Type B pancreatic cell (in vitro differentiated cells): ENCODE results near the gene MORC1. TPM values are rescaled to one million over a fixed set of nuclear protein-coding genes. Genes with fewer than 3 reads are reported as not detected.

Experiments
- DNase-seq: peaks from one replicate; pipeline ENCODE4 v3.0.0; 2021; ENCODE audit warnings: mixed read lengths; ENCODE audit not compliant: unreplicated experiment; ENCODE audit errors: extremely low spot score
- H3K27ac Mint-ChIP-seq: 2 replicates; pipeline ENCODE4 v1.8.0; 2021; ENCODE audit warnings: mild to moderate bottlenecking, mixed read lengths
- H3K27me3 Mint-ChIP-seq: 2 replicates; pipeline ENCODE4 v1.8.0; 2021; ENCODE audit warnings: mixed read lengths
- H3K36me3 Mint-ChIP-seq: 2 replicates; pipeline ENCODE4 v1.8.0; 2021; ENCODE audit warnings: mixed read lengths
- H3K4me1 Mint-ChIP-seq: one replicate; pipeline ENCODE4 v1.8.0; 2021; ENCODE audit warnings: mixed read lengths; ENCODE audit not compliant: unreplicated experiment
- H3K4me3 Mint-ChIP-seq: 2 replicates; pipeline ENCODE4 v1.8.0; 2021; ENCODE audit warnings: mild to moderate bottlenecking, mixed read lengths
- H3K9me3 Mint-ChIP-seq: 2 replicates; pipeline ENCODE4 v1.8.0; 2021; ENCODE audit warnings: mixed read lengths
- total RNA-seq: library from RNA; stranded (reverse); gene quantifications from 2 replicates; pipeline ENCODE4 v1.2.1, GENCODE V29; 2021; ENCODE audit warnings: low replicate concordance
- TF ChIP-seq, protein P1 (sequence below): fragments of 200-600 bp; sonication (generic); conservative IDR thresholded peaks from 2 replicates; pipeline ENCODE4 v1.5.0; 2021; ENCODE audit warnings: antibody characterized with exemption, mild to moderate bottlenecking

The MORC1 gene
- total RNA-seq, 1 donor from 2014 or later = not detected

GRCh38 chr3:109026821-109027220 is 91.1 kb downstream of the MORC1 start:
- H3K4me3 Mint-ChIP-seq = no peak overlapping the region
- no peak overlapping the region for H3K27ac Mint-ChIP-seq
- no peak for DNase-seq
- H3K36me3 Mint-ChIP-seq = no peaks in the 10 kb centered on the region
- H3K4me1 Mint-ChIP-seq = no peaks in the 10 kb centered on the region
- TF ChIP-seq, protein P1, sequence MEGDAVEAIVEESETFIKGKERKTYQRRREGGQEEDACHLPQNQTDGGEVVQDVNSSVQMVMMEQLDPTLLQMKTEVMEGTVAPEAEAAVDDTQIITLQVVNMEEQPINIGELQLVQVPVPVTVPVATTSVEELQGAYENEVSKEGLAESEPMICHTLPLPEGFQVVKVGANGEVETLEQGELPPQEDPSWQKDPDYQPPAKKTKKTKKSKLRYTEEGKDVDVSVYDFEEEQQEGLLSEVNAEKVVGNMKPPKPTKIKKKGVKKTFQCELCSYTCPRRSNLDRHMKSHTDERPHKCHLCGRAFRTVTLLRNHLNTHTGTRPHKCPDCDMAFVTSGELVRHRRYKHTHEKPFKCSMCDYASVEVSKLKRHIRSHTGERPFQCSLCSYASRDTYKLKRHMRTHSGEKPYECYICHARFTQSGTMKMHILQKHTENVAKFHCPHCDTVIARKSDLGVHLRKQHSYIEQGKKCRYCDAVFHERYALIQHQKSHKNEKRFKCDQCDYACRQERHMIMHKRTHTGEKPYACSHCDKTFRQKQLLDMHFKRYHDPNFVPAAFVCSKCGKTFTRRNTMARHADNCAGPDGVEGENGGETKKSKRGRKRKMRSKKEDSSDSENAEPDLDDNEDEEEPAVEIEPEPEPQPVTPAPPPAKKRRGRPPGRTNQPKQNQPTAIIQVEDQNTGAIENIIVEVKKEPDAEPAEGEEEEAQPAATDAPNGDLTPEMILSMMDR = no peak
- no peaks in the 10 kb centered on the region for H3K9me3 Mint-ChIP-seq
- peaks cover 3% of the 10 kb centered on the region for H3K27me3 Mint-ChIP-seq

GRCh38 chr3:109025896-109026295 is 92.0 kb downstream of the MORC1 start:
- TF ChIP-seq, protein P1 = no peak
- no peak overlapping the region for H3K4me3 Mint-ChIP-seq
- no peak for DNase-seq
- peaks cover 3% of the 10 kb centered on the region for H3K27me3 Mint-ChIP-seq
- H3K36me3 Mint-ChIP-seq = no peaks in the 10 kb centered on the region
- H3K27ac Mint-ChIP-seq = no peak overlapping the region
- no peaks in the 10 kb centered on the region for H3K4me1 Mint-ChIP-seq
- H3K9me3 Mint-ChIP-seq = no peaks in the 10 kb centered on the region

DNA sequence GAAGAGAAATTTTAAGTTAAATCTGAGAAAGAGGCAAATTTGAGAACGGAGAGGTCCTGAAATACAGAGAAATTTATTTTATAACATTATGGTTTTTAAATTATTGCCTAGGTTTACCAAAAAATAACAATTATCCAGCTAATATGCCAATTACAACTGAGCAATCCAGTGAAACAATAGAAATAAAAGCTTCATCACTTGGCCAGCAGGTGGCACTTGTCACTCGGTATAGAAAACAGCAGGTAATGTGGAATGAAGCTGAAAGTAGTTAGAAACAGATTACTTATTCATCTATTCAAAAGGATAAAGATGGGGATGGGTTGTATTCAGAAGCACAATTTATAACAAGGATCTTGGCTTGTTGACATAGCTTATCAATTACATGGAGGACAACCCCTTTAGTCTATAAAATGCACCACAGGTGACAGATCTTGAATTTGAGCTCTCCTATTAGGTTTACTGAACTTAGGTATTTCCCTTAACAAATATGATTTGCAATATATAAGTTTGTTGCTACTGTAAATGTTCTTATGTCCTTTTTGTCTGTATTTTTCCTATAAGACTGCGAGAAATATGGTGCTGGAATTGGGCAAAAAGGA is 94.2 kb downstream of the MORC1 start:
- Mint-ChIP-seq H3K27me3 (peaks cover 2% of the 10 kb centered on the region), H3K4me1 (no peaks in the 10 kb centered on the region), H3K36me3 (no peaks in the 10 kb centered on the region), H3K9me3 (no peaks in the 10 kb centered on the region), H3K27ac (no peak overlapping the region), H3K4me3 (no peak overlapping the region)
- DNase-seq = no peak
- TF ChIP-seq, protein P1 = peak; percentile 92

- no peak for DNase-seq
- H3K36me3 Mint-ChIP-seq = no peaks in the 10 kb centered on the region
- no peak overlapping the region for H3K27ac Mint-ChIP-seq
- H3K9me3 Mint-ChIP-seq = no peaks in the 10 kb centered on the region
- TF ChIP-seq, protein P1 = no peak
- H3K27me3 Mint-ChIP-seq = no peaks in the 10 kb centered on the region
- no peak overlapping the region for H3K4me3 Mint-ChIP-seq
- no peaks in the 10 kb centered on the region for H3K4me1 Mint-ChIP-seq
Measured at GRCh38 chr3:109023167-109023566, 94.8 kb downstream of the MORC1 start.

GRCh38 chr3:109021556-109021955 is 96.4 kb downstream of the MORC1 start:
- DNase-seq = no peak
- Mint-ChIP-seq H3K4me3 (no peak overlapping the region), H3K4me1 (no peaks in the 10 kb centered on the region), H3K36me3 (no peaks in the 10 kb centered on the region), H3K27ac (no peak overlapping the region), H3K27me3 (no peaks in the 10 kb centered on the region), H3K9me3 (no peaks in the 10 kb centered on the region)
- TF ChIP-seq, protein P1 = no peak

DNA sequence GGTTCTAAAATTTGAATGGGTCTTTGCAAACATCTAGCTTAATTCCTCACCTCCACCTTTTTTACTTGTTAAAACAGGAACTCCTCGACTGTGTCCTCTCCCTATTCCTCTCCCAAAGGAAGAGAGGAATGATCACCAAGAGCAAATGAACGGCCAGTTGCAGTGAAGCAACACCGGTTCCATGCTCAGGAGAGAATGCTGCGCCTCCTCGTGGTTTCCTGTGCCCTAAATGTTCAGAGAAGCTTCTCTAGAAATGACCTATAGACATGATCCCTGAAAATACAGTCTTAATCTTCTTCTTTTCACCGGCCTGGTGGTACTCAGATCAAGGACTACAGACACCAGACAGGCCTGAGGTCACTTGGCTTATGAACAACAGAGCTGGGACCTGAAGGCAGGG is 99.1 kb downstream of the MORC1 start:
- DNase-seq = no peak
- TF ChIP-seq, protein P1 = no peak
- Mint-ChIP-seq H3K4me1 (no peaks in the 10 kb centered on the region), H3K27me3 (no peaks in the 10 kb centered on the region), H3K36me3 (no peaks in the 10 kb centered on the region), H3K27ac (no peak overlapping the region), H3K4me3 (no peak overlapping the region), H3K9me3 (no peaks in the 10 kb centered on the region)
